ENCODE measurements around the gene MICALL1.
"Not testable (repeated sequence)": the region's sequence is repeated elsewhere in the genome, so short reads cannot be mapped to it uniquely, and the experiment has no call there.

Gene MICALL1

GRCh38 chr22:37967147-37967546 lies 61.0 kb downstream of the MICALL1 start:
- DNase-seq: no peak

GRCh38 chr22:37967637-37968451 lies 61.7 kb downstream of the MICALL1 start:
- DNase-seq: no peak

- no peak for DNase-seq
Observed at GRCh38 chr22:37968452-37969251, 62.6 kb downstream of the MICALL1 start.

GRCh38 chr22:37970864-37971263 lies 64.8 kb downstream of the MICALL1 start:
- DNase-seq: no peak

- DNase-seq: no peak
Observed at GRCh38 chr22:37971475-37972434, 65.7 kb downstream of the MICALL1 start.

- no peak for DNase-seq
Observed at GRCh38 chr22:37972527-37972926, 66.4 kb downstream of the MICALL1 start.

- no peak for DNase-seq
Observed at GRCh38 chr22:37973271-37974170, 67.4 kb downstream of the MICALL1 start.

- DNase-seq: no peak
Observed at GRCh38 chr22:37975153-37975552, 69.1 kb downstream of the MICALL1 start.

- not testable (repeated sequence) for DNase-seq
Observed at GRCh38 chr22:37976022-37976421, 69.9 kb downstream of the MICALL1 start.

- no peak for DNase-seq
Observed at GRCh38 chr22:37976547-37976946, 70.5 kb downstream of the MICALL1 start.

GRCh38 chr22:37979782-37980181 lies 73.7 kb downstream of the MICALL1 start:
- no peak for DNase-seq

GRCh38 chr22:37981282-37982011 lies 75.3 kb downstream of the MICALL1 start:
- DNase-seq: no peak

GRCh38 chr22:37982151-37982785 lies 76.2 kb downstream of the MICALL1 start:
- no peak for DNase-seq

GRCh38 chr22:37982938-37983859 lies 77.1 kb downstream of the MICALL1 start:
- no peak for DNase-seq

- no peak for DNase-seq
Observed at GRCh38 chr22:37983860-37984791, 78.0 kb downstream of the MICALL1 start, which contains the start of gene SOX10. SOX10 (minus strand) TSS chr22:37984555; CDS start chr22:37983784, 771 bp downstream.

- no peak for DNase-seq
Observed at GRCh38 chr22:37985050-37985585, 79.0 kb downstream of the MICALL1 start.

- no peak for DNase-seq
Observed at GRCh38 chr22:37985751-37986281, 79.7 kb downstream of the MICALL1 start.

GRCh38 chr22:37986371-37986770 lies 80.3 kb downstream of the MICALL1 start:
- DNase-seq: no peak

Data from stimulated activated CD4-positive, alpha-beta T cell treated with anti-CD3 and anti-CD28 coated beads, Interleukin-12 subunit alpha, Interleukin-12 subunit beta, amount 100 ng/mL, for 4 hours (primary cell).